GM12873 (cell line): ENCODE measurements around the gene UBA6.

ENCODE experiments used
- CTCF ChIP-seq: IDR thresholded peaks from 2 replicates; pipeline ENCODE4 v1.5.1; 2012; ENCODE audit warnings: low read depth, mild to moderate bottlenecking, moderate library complexity, low read length, control low read depth; ENCODE audit not compliant: insufficient read depth; ENCODE audit errors: missing control alignments

UBA6 gene

DNA sequence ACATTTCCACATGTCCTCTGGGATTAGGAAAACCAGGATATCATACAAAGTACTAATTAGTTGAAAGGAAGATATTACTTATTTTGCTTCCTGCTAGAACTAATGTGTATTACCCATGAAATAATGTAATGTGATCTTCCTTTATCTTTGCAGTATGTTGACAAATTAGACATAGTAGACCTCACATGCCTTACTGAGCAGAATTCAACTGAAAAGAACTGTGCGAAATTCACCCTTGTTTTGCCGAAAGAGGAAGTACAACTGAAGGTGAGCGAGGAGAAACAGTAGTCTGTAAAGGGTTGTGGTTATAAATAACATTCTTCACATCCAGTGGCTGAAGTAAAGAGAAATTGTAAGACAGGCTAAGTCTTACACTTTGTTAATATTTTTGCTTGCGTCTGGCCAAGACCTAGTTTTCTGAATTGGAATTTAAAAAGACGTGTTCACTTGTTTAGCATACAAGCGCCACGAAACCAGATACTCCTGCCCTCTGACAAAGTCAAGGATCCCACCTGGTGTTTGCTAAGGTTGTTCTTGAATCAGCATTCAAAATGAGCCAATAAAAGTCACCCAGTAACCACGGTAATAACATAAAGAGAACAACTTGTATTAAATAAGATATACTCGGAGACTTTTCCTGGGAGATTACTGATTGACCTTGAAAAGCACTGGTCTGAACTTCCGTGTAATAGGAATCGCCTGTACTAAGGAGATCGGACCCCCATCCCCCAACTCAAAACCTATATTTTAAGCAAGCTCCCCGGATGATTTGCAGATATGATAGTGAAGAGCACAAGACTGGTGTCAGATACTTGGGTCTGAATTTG is 125.5 kb downstream of the UBA6 start:
- no peak for TF ChIP-seq CTCF

- TF ChIP-seq CTCF = no peak
These were observed 127.8 kb downstream of the UBA6 start for GRCh38 chr4:67573193-67573592.

DNA sequence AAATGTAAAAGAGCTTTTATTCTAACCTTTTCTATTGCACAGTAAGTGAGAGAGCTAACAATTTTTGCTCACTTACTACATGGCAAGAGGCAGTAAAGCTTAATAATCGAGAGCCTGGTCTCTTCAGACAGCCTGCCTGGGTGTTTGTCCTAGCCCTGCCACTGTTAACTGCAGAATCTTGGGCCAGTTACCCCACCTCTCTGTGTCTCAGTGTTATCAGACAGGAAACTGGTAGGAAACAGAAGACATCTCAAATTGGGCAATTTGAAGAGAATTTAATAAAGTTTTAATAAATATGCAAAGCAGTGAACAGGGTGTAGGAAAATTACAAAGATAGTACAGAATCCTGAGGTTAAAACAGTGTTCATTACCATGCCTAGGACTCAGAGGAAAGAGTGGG is 129.0 kb downstream of the UBA6 start:
- no peak for TF ChIP-seq CTCF

DNA sequence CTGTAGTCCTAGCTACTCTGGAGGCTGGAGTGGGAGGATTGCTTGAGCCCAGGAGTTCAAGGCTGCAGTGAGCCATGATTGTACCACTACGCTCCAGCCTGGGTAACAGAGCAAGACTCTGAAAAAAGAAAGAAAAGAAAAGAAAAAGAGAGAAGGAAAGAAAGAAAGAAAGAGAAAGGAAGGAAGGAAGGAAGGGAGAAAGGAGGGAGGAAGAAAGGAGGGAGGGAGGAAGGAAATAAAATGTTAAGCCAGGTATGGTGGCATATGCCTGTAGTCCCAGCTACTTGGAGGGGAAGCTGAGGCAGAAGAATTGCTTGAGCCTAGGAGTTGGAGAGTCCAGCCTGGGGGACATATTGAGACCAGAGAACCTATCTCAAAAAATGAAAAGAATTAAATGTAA is 130.4 kb downstream of the UBA6 start:
- no peak for TF ChIP-seq CTCF

DNA sequence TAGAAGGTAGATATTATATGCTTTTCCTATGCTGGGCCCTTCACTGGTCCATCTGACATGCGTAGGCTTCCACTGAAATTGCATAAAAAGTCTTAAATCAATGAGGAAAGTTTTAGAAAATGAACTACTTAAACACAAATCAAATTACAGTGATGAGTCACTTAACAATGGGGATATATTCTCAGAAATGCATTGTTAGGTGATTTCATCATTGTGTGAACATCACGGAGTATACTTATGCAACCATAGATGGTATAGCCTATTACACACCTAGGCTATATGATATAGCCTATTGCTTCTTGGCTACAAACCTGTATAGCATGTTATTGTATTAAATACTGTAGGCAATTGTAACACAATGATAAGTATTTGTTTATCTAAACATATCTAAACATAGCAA is 132.1 kb downstream of the UBA6 start:
- no peak for TF ChIP-seq CTCF

- TF ChIP-seq CTCF = no peak
These were observed 134.6 kb downstream of the UBA6 start for GRCh38 chr4:67566335-67566734.

DNA sequence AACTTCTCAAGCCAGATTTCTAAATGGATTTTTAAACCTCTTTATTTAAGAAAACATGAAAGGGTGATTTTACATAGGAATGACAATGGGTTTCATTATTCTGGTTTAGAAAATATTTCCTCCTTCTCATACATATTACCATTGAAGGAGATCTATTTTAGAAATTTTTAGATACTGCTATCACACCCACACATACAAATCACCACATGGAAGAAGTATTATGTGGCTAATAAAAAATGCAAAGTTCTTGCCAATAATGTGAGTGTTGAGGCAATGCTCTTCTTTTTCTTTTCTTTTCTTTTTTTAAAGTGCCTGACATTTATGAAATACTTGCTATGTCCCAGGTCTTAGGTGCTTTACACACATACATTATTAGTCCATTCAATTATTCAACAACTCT is 135.7 kb downstream of the UBA6 start:
- TF ChIP-seq CTCF = no peak
